ENCODE data around the gene KCNH6. TPM values are rescaled to one million over a fixed set of nuclear protein-coding genes. Genes with fewer than 3 reads are reported as not detected.

The KCNH6 gene
- total RNA-seq, 1 experiment from 2014 or later: 1.6 TPM

DNA sequence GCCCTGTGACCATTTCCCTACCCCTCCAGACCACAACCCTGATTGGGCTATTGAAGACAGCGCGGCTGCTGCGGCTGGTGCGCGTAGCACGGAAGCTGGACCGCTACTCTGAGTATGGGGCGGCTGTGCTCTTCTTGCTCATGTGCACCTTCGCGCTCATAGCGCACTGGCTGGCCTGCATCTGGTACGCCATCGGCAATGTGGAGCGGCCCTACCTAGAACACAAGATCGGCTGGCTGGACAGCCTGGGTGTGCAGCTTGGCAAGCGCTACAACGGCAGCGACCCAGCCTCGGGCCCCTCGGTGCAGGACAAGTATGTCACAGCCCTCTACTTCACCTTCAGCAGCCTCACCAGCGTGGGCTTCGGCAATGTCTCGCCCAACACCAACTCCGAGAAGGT, 12.5 kb downstream of the KCNH6 start:
- H3K79me2 ChIP-seq (ENCODE audit: insufficient read depth, low read length): no peaks in the 10 kb centered on the region
- no peak overlapping the region for H2BK15ac ChIP-seq (ENCODE audit: low read depth, low read length)
- H3K9ac ChIP-seq (ENCODE audit: extremely low read depth, insufficient read length, low read length): no peak overlapping the region
- Mint-ChIP-seq H3K4me1 (peaks cover 9 to 12% of the 10 kb centered on the region in 2 experiments), H3K4me3 (no peak overlapping the region; a peak in 1 of 5 replicates), H3K27ac (no peak overlapping the region), H3K9me3 (no peaks in the 10 kb centered on the region; a peak in 2 of 5 replicates), H3K36me3 (ENCODE audit: insufficient read depth in 1 of 3, low read depth in 3 of 3) (no peaks in the 10 kb centered on the region; a peak in 1 of 7 replicates), H3K27me3 (ENCODE audit: low read depth) (peaks cover 14% of the 10 kb centered on the region)
- H2BK5ac ChIP-seq (ENCODE audit: insufficient read length, low read length): no peak overlapping the region
- no peak overlapping the region for H3K18ac ChIP-seq (ENCODE audit: insufficient read length, low read depth, low read length)
- H3K14ac ChIP-seq (ENCODE audit: insufficient read depth, low read length): no peak overlapping the region
- no peak overlapping the region for H4K5ac ChIP-seq (ENCODE audit: insufficient read length, low read depth, low read length)
- no peak overlapping the region for H2AK5ac ChIP-seq (ENCODE audit: insufficient read length, low read length)
- no peak overlapping the region for H2BK120ac ChIP-seq (ENCODE audit: low read depth, low read length, poor library complexity, severe bottlenecking)
- H3K23me2 ChIP-seq (ENCODE audit: insufficient read length, low read depth, low read length, poor library complexity, severe bottlenecking): peaks cover 8% of the 10 kb centered on the region
- H3K23ac ChIP-seq (ENCODE audit: insufficient read length, low read depth, low read length): no peak overlapping the region
- no peak overlapping the region for H2BK20ac ChIP-seq (ENCODE audit: low read depth, low read length, poor library complexity, severe bottlenecking)
- no peak overlapping the region for H3K27ac ChIP-seq (ENCODE audit: insufficient read length, low read depth, low read length)
- no peaks in the 10 kb centered on the region for H4K20me1 ChIP-seq (ENCODE audit: control insufficient read depth, insufficient read depth, insufficient read length)
- TF ChIP-seq, protein P1, sequence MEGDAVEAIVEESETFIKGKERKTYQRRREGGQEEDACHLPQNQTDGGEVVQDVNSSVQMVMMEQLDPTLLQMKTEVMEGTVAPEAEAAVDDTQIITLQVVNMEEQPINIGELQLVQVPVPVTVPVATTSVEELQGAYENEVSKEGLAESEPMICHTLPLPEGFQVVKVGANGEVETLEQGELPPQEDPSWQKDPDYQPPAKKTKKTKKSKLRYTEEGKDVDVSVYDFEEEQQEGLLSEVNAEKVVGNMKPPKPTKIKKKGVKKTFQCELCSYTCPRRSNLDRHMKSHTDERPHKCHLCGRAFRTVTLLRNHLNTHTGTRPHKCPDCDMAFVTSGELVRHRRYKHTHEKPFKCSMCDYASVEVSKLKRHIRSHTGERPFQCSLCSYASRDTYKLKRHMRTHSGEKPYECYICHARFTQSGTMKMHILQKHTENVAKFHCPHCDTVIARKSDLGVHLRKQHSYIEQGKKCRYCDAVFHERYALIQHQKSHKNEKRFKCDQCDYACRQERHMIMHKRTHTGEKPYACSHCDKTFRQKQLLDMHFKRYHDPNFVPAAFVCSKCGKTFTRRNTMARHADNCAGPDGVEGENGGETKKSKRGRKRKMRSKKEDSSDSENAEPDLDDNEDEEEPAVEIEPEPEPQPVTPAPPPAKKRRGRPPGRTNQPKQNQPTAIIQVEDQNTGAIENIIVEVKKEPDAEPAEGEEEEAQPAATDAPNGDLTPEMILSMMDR (conservative IDR thresholded peaks at IDR 0.05): no peak
- no peak overlapping the region for H3T11ph ChIP-seq (ENCODE audit: low read length)
- H3K9me3 ChIP-seq (ENCODE audit: control insufficient read depth, low read depth, low read length): no peaks in the 10 kb centered on the region
- no peaks in the 10 kb centered on the region for H3K79me1 ChIP-seq (ENCODE audit: insufficient read depth, low read depth, low read length, poor library complexity, severe bottlenecking)
- WGBS (ENCODE audit: extremely low coverage, insufficient read length, low lambda C conversion rate): no CpG with 5 or more reads among the region's 24 CpGs
- no peak overlapping the region for H3K56ac ChIP-seq (ENCODE audit: insufficient read length, low read depth, low read length)
- no peak overlapping the region for H3K4ac ChIP-seq (ENCODE audit: low read depth, low read length)
- no peak overlapping the region for H4K8ac ChIP-seq (replicated peaks; ENCODE audit: insufficient read length, low read depth, low read length)
- no peak overlapping the region for H3K4me2 ChIP-seq (ENCODE audit: insufficient read depth, insufficient read length, low read length)
- H3K27me3 ChIP-seq (ENCODE audit: insufficient read depth, low read length): no peaks in the 10 kb centered on the region; the same call in 1 of the 2 replicates
- peaks cover 6% of the 10 kb centered on the region; the same call in 1 of the 2 replicates for H3K4me1 ChIP-seq (ENCODE audit: insufficient read depth, low read length)
- H2AFZ ChIP-seq (ENCODE audit: low read length): no peak overlapping the region
- no peak overlapping the region for H2BK12ac ChIP-seq (ENCODE audit: insufficient read length, low read depth, low read length)
- DNase-seq: no peak
- H4K91ac ChIP-seq (ENCODE audit: insufficient read length, low read depth, low read length): no peak overlapping the region

Measured in H9 (cell line).